B cell (primary cell): ENCODE measurements around the gene PLCB1. TPM values are rescaled to one million over a fixed set of nuclear protein-coding genes. Genes with fewer than 3 reads are reported as not detected.

Source experiments
- ATAC-seq: fragments of 200-7000 bp; cut with Tn5 transposase; one replicate; pipeline ENCODE4 v1.10.0; 2021; ENCODE audit warnings: low read depth, mild to moderate bottlenecking, moderate number of reproducible peaks, moderate library complexity
- CTCF ChIA-PET: fragments of 350-600 bp; sonication (Branson Sonifier 250); formaldehyde crosslinking; loops from one replicate; lab custom pipeline; 2021; ENCODE audit warnings: antibody characterized with exemption, inconsistent platforms; lab: Charles Lee
- POLR2A ChIA-PET: fragments of 350-600 bp; sonication (Branson Sonifier 250); formaldehyde crosslinking; loops from one replicate; lab custom pipeline; 2021; ENCODE audit warnings: antibody characterized with exemption; lab: Charles Lee
- DNase-seq: peaks from one replicate; pipeline ENCODE4 v3.0.0; 2013
- H2AFZ ChIP-seq: 2 replicates; pipeline ENCODE4 v1.6.1; 2012; ENCODE audit warnings: mild to moderate bottlenecking, low read depth, low read length; ENCODE audit not compliant: insufficient read depth, poor library complexity, severe bottlenecking
- H3K27ac ChIP-seq, 2 donors: 1 replicate in 1 of 2; 2 replicates in 1 of 2; pipeline ENCODE4 v1.5.1; 2012 to 2013; ENCODE audit warnings: low read length in 2 of 2, mild to moderate bottlenecking in 2 of 2, moderate library complexity in 1 of 2
- H3K27me3 ChIP-seq, 4 experiments: fragments of 200-600 bp in 1 of 4; sonication (generic) in 1 of 4; replicated peaks in 1 of 4; 1 replicate in 2 of 4; 2 replicates in 2 of 4; pipeline versions ENCODE4 v1.6.1 to v1.7.0; 2013 to 2016; ENCODE audit warnings: low read length in 3 of 4, mild to moderate bottlenecking in 2 of 4, mixed read lengths in 1 of 4, moderate library complexity in 1 of 4; ENCODE audit not compliant: insufficient read depth in 4 of 4, control insufficient read depth in 3 of 4; ENCODE audit errors: control extremely low read depth in 1 of 4
- H3K36me3 ChIP-seq, 2 experiments: replicated peaks in 1 of 2; 1 replicate in 1 of 2; 2 replicates in 1 of 2; pipeline versions ENCODE4 v1.6.1 to v1.7.1; 2013; ENCODE audit warnings: low read length in 1 of 2; ENCODE audit not compliant: insufficient read depth in 2 of 2, control insufficient read depth in 1 of 2; ENCODE audit errors: control extremely low read depth in 1 of 2, extremely low read depth in 1 of 2
- H3K4me1 ChIP-seq, 2 donors: fragments of 200-600 bp in 1 of 2; sonication (generic) in 1 of 2; 1 replicate in 1 of 2; 2 replicates in 1 of 2; pipeline versions ENCODE4 v1.5.1 to v1.6.1; 2013 to 2017; ENCODE audit warnings: low read length in 2 of 2; ENCODE audit not compliant: control insufficient read depth in 2 of 2, insufficient read depth in 2 of 2
- H3K4me2 ChIP-seq: replicated peaks from 2 replicates; pipeline ENCODE3; 2012; ENCODE audit warnings: mild to moderate bottlenecking, low read depth, low read length; ENCODE audit not compliant: poor library complexity, severe bottlenecking
- H3K4me3 ChIP-seq, 5 experiments: fragments of 200-600 bp in 1 of 5; sonication (generic) in 1 of 5; 1 replicate in 3 of 5; 2 replicates in 2 of 5; pipeline versions ENCODE4 v1.5.1 to v1.7.0; 2011 to 2016; ENCODE audit warnings: low read length in 4 of 5, mild to moderate bottlenecking in 4 of 5, low read depth in 2 of 5, control low read depth in 1 of 5, moderate library complexity in 1 of 5; ENCODE audit not compliant: insufficient read depth in 1 of 5; ENCODE audit errors: control extremely low read depth in 1 of 5, extremely low read depth in 1 of 5
- H3K79me2 ChIP-seq: fragments of 200-600 bp; sonication (generic); one replicate; pipeline ENCODE4 v1.6.0; 2016; ENCODE audit warnings: low read length; ENCODE audit not compliant: control insufficient read depth, insufficient read depth
- H3K9ac ChIP-seq: fragments of 200-600 bp; sonication (generic); 2 replicates; pipeline ENCODE4 v1.6.1; 2017; ENCODE audit warnings: mild to moderate bottlenecking, low read length, moderate library complexity
- H3K9me3 ChIP-seq, 3 donors: one replicate each; pipeline versions ENCODE4 v1.6.1 to v1.7.1; 2013; ENCODE audit warnings: low read length in 2 of 3; ENCODE audit not compliant: control insufficient read depth in 2 of 3, insufficient read depth in 1 of 3; ENCODE audit errors: control extremely low read depth in 1 of 3
- H4K20me1 ChIP-seq: 2 replicates; pipeline ENCODE4 v1.6.0; 2012; ENCODE audit warnings: mild to moderate bottlenecking, low read length; ENCODE audit not compliant: insufficient read depth, control insufficient read depth, poor library complexity, severe bottlenecking
- H3K27ac Mint-ChIP-seq: one replicate; pipeline ENCODE4 v1.8.0; 2021; ENCODE audit warnings: mixed read lengths
- H3K27me3 Mint-ChIP-seq: one replicate; pipeline ENCODE4 v1.8.0; 2021; ENCODE audit warnings: mixed read lengths
- H3K4me1 Mint-ChIP-seq: one replicate; pipeline ENCODE4 v1.8.0; 2021; ENCODE audit warnings: mixed read lengths
- H3K4me3 Mint-ChIP-seq: one replicate; pipeline ENCODE4 v1.8.0; 2021; ENCODE audit warnings: mixed read lengths
- H3K9me3 Mint-ChIP-seq: one replicate; pipeline ENCODE4 v1.8.0; 2022; ENCODE audit warnings: mixed read lengths; ENCODE audit not compliant: insufficient read depth
- CTCF ChIP-seq: fragments of 200-600 bp; IDR thresholded peaks from one replicate; pipeline ENCODE4 v1.8.0; 2022; ENCODE audit warnings: antibody characterized with exemption, mild to moderate bottlenecking
- EZH2 ChIP-seq: IDR thresholded peaks from 2 replicates; pipeline ENCODE4 v1.6.1; 2012; ENCODE audit warnings: borderline replicate concordance, low read depth, mild to moderate bottlenecking, moderate library complexity, low read length; ENCODE audit not compliant: insufficient read depth, poor library complexity, severe bottlenecking
- WGBS: methylation state at CpG from one replicate; pipeline ENCODE4 v1.1.5; 2013; ENCODE audit warnings: missing lambda C conversion rate; ENCODE audit not compliant: insufficient coverage; 5-methylcytosine and 5-hydroxymethylcytosine counted together
- intact Hi-C: fragments of 100-400 bp; cut with micrococcal nuclease; formaldehyde crosslinking; loops from one replicate; pipeline ENCODE4 v1.10.0; 2022
- polyA plus RNA-seq: library from polyadenylated mRNA; depleted of rRNA; stranded (reverse); fragments of >200 nt; gene quantifications from 2 replicates; pipeline ENCODE4 v1.2.3, GENCODE V29; 2012
- total RNA-seq, 2 donors: library from RNA; stranded (reverse); fragments of 120-200 nt in 1 of 2; gene quantifications; 1 replicate in 1 of 2; 2 replicates in 1 of 2; pipeline versions ENCODE4 v1.2.3 to v1.2.4, GENCODE V29; 2013 to 2022

Gene PLCB1
- total and polyA plus RNA-seq, 2 donors (not counting 1 experiment from before 2014, with no cell fraction given) = 0.18 to 0.47 TPM

- Histone ChIP-seq H3K27ac (no peak overlapping the region), H3K9me3 (no peaks in the 10 kb centered on the region), H3K79me2 (no peaks in the 10 kb centered on the region), H3K27me3 (no peaks in the 10 kb centered on the region), H3K36me3 (no peaks in the 10 kb centered on the region), H3K4me1 (no peaks in the 10 kb centered on the region), H2AFZ (no peak overlapping the region), H3K4me3 (no peak overlapping the region), H3K4me2 (no peak overlapping the region), H4K20me1 (no peaks in the 10 kb centered on the region), H3K9ac (no peak overlapping the region)
- no peak overlapping the region for H3K27ac Mint-ChIP-seq
- DNase-seq = no peak
- no peak for ATAC-seq
- WGBS = no CpG with 5 or more reads among the region's 2 CpGs
- H3K4me3 Mint-ChIP-seq = no peak overlapping the region
- no peak for TF ChIP-seq CTCF
- TF ChIP-seq EZH2 = no peak
- H3K27me3 Mint-ChIP-seq = peaks cover 7% of the 10 kb centered on the region
- CTCF ChIA-PET = no interaction called here
- H3K4me1 Mint-ChIP-seq = no peaks in the 10 kb centered on the region
- intact Hi-C loops = no loop called here
- H3K9me3 Mint-ChIP-seq = no peaks in the 10 kb centered on the region
- POLR2A ChIA-PET = no interaction called here
Observed at GRCh38 chr20:8271727-8272126, 139.7 kb downstream of the PLCB1 start.

- Histone ChIP-seq H3K27ac (no peak overlapping the region), H3K4me2 (no peak overlapping the region), H3K79me2 (no peaks in the 10 kb centered on the region), H3K27me3 (no peaks in the 10 kb centered on the region), H2AFZ (no peak overlapping the region), H3K36me3 (no peaks in the 10 kb centered on the region), H3K4me1 (no peaks in the 10 kb centered on the region), H4K20me1 (no peaks in the 10 kb centered on the region), H3K4me3 (no peak overlapping the region), H3K9ac (no peak overlapping the region), H3K9me3 (no peaks in the 10 kb centered on the region)
- DNase-seq (no peak), ATAC-seq (no peak)
- H3K9me3 Mint-ChIP-seq = no peaks in the 10 kb centered on the region
- 0% methylated on average over 1 of the region's 1 CpG for WGBS
- H3K4me1 Mint-ChIP-seq = no peaks in the 10 kb centered on the region
- no peak overlapping the region for H3K4me3 Mint-ChIP-seq
- TF ChIP-seq CTCF = no peak
- no peak for TF ChIP-seq EZH2
- H3K27me3 Mint-ChIP-seq = peaks cover 7% of the 10 kb centered on the region
- POLR2A ChIA-PET = no interaction called here
- no peak overlapping the region for H3K27ac Mint-ChIP-seq
- intact Hi-C loops = no loop called here
- CTCF ChIA-PET = no interaction called here
Observed at GRCh38 chr20:8272766-8273165, 140.7 kb downstream of the PLCB1 start.
